GM19463 (cell line): ENCODE data around the gene FHIT.
"Not testable (repeated sequence)": the region's sequence is repeated elsewhere in the genome, so short reads cannot be mapped to it uniquely, and the experiment has no call there.

Source experiments
- ATAC-seq: cut with Tn5 transposase; IDR thresholded peaks from one replicate; pipeline ENCODE4 v1.9.1; 2021; ENCODE audit warnings: mild to moderate bottlenecking, moderate library complexity; ENCODE audit not compliant: unreplicated experiment

The FHIT gene

DNA sequence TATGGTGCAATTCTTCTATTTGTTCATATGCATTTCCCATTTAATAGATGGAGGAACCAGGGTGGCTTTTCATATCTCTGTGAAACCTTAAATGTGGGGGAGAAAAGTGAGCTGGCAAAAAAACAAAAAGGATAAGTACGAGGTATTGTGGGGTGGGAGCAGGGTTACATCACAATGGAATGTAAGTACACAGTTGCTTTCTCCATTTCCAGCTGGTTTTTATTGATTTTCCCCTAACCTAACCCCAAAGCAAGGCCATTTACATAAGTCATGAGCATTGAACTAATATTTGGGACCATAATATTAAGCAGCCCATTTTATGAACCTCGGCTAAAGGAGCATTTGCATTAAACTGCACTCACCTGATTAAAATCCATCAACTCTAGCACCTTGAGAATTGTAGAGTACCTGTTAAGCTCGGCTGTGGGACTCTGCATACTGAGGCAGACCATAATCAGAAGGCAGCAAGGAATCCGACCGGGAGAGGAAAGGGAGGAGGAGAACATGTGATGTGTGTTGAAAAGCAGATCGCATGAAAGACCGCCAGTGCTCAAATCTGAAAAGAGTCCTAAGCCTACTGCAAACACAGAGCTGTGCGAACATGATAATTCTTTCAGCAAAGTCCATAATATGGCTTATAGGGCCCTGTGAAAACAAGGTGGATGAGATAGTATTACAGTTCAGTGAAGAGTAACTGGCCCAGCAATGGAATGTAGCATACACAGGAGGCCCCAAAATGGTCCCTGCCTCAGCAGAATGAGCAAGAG is 513.4 kb downstream of the FHIT start:
- ATAC-seq = no peak

DNA sequence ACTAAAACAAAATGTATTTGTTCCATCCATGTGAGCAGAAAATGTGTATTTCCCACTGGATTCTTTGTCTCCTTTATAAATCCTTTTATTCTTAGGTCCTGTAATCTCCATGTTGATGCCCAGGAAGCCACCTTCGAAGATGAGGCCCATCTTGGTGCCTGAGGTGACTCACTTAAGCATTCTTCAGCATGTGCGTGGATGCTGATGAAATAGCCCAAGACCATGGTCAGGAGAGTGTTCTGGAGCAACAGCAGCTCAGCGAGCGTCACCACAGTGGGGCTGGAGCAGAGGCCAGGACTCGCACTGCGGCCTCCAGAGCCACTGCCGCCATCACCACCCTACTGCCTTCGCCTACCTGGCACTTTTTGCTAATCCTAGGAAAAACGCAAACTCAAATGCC is 520.9 kb downstream of the FHIT start:
- ATAC-seq = no peak

DNA sequence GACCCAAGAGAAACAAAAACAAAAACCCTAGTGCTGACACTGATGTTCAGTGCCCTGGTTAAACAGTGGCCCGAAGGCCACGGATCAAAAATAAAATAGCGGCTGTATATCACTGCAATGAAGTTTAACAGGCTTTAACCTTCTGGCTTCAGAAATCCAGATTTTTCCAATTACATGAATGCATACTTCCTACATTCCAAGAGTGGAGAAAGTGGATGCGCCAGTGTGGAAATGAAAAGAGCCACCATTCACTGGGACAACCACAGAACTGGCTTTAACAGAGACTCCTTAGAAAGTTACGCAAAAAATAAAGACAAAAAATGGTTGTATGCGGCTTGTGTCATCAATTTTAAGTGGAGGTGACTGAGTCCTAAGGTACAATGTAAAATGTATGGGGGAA is 522.2 kb downstream of the FHIT start:
- no peak for ATAC-seq

DNA sequence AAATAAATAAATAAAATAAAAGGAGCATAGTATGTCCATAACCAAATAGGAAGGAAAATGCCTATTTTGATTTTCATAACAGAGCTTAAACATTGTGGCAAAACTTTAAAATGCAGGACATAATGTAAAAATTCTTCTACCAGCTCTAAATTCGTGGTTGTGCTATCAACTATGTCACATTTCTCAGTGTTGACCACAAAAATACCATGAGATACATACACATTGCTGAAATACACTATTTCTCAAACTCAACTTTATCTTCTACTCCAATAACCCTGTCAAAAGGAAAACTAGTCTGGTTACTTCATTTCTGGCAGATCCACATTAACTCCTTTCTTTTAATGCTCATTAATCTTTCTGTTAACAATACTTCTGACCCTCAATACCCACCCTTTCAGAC is 523.2 kb downstream of the FHIT start:
- no peak for ATAC-seq

DNA sequence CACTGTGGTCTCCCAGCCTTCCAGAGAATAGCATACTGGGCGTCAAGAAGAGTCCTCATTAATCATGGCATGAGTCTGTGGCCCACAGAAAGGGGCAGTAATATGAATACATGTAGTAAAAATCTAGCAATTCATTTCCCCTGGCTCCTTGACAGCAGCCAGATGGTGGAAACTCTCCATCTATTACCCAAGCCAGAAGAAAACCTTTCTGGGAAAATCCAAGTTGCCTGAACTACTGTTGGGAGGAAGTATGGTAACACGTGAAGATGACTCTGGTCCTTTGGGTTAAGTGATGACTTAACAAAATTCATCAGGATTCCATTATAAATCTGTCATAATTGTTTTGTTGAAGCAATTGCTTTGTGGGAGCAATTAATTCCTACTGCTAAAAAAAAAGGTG is 530.5 kb downstream of the FHIT start:
- no peak for ATAC-seq

DNA sequence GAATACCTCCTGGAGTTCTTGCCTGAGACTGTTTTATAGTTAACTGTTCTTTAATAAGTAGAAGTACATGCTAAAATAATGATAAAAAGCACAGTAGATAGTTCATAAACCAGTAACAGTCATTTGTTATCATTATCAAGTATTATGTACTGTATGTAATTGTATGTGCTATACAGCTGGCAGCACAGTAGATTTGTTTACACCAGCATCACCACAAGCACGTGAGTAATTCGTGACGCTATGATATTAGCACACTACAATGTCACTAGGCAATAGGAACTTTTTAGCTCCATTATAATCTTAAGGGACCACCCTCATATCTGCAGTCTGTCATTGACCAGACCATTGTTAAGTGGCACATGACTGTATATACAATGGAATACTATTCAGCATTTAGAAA is 534.7 kb downstream of the FHIT start:
- ATAC-seq = no peak

DNA sequence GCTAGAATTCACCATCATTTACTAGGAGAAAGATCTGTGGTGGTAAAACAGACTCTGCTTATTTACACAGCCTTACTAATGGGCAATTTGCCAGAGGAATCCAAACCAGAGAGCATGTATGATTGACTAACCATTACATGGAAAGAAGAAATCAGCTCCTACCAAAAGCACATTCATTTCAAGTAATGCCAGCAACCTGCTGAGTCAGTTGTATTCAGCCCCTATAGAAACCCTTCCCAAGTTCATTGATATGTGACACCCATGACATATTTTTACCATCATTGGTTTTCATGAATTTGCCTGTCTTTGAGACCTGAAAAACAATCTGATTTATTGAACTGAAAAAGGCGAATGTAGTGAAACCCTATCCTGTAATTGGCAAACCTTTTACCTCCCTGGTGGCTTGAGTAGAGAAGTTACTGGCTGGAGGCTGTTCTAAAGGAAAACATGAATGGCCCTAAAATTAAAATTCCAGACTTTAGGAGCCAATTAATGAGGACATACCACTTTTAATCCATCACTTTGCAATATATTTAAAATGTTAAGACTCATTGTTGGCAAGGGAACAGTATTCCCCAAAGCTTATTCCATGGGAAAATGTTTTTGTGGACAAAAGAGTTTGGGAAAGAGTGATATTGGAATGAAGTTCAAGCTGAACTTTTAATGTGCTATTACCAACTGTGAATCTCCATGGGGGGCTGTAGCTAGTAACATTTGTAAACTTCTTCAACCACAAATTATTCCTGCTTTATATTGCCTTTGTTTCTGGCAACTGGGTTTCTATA is 542.9 kb downstream of the FHIT start:
- no peak for ATAC-seq

DNA sequence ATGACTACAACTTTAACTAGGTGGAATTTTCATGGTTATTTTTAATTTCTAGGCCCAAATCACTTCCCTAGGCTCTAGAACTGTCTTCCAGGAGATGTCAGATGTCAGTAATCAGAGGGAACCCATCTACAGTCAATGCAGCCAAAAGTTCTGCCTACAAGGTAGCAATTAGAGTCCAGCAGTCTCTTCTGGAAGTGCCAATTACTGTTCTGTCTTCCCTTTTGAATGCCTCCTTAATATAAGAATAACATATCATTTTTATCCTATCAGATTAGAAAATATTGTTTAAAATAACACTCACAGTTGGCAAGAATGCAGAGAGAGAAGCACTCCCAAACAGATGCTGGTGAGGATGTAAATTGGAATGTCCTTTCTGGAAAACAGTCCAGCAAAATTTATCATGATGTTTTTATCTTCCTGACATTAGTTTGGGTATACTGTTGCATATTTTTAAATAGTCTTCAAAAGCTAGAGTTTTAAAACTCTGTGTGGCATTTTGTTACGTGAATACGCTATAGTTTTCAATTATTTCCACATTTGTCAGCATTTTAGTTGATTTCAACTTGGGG is 543.7 kb downstream of the FHIT start:
- no peak for ATAC-seq

DNA sequence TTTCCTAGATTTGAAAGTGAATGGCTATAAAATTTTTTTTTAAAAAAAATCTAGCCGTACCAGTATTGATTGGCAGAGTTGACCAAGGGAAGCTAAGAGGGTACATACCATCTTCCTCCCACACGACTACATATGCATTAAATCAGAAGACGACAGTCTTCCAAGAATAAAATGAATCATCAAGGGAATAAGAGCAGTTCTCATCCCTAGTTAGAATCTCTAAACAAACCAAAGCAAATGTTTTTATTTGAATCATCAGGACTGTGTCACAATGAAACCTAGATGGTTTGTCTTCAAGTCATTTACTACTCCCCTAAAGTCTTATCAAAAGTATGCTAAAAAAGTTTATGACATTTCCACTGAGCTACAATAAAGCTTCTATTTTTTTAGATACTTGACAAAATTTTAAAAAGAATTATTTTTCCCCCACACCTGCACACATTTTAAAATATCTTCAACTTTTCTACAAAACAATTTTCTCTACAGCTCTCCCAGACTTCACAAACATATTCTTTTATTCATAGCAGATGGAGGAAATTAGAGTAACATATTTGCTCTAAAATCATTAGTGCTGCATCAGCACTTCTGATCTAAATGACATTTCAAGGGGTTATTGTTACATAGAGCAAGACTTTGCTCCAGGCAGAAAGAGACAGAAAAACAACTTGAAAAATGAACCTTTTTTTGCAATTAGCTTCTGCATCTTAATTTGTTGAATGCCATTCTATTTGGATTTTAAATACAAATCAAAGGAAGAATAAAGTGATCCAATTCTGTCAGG is 547.1 kb downstream of the FHIT start:
- ATAC-seq = no peak

DNA sequence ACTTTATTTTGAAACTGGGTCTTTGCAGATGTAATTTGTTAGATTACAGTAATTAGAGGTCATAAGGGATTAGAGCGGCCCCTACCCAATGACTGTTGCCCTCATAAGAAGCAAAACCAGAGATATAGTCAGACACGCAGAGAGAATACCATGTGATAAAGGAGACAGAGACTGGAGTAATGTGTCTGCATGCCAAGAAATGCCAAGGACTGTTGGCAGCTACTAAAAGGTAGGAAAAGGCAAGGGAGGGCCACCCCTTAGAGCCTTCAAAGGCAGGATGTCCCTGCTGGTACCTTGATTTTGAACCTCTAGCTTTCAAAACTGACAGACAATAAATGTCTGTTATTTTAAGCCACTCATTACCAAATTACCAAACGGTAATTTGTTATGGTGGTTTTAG is 548.2 kb downstream of the FHIT start:
- ATAC-seq = no peak

DNA sequence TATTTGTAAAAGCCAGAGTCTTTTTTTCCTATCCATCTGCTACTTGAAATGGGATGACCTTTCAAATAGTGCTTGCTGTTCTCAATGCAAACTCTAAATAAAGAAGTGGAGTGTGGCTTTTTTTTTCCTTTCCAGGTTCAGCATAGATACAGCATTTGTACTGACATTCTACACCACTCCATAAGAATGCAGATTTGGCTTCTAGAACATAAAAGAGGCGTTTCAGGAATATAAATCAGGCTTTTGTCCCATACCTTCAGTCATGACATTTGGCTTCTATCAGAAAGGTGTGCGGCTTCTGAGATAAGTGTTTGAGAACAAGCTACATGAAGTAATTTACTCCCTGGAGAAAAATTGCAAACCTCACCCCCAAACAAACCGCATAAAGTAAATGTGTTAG is 553.1 kb downstream of the FHIT start:
- ATAC-seq = no peak

DNA sequence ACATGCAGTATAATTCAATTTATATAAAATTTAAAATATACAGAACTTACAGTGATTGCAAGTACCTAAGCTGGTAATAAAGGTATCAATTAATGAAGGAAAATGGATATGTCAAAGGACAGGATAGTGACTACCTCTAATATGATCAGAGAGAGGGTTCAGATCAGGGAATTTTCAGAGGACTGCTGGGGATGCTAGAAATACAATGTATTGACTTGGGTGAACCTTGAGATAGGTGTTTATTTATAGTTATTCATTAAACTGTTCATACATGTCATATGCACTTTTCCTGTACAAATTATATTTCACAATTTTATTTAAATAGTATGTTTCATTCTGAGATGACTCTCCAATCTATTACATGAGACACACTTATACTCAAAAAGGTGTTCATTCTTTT is 554.1 kb downstream of the FHIT start:
- no peak for ATAC-seq

DNA sequence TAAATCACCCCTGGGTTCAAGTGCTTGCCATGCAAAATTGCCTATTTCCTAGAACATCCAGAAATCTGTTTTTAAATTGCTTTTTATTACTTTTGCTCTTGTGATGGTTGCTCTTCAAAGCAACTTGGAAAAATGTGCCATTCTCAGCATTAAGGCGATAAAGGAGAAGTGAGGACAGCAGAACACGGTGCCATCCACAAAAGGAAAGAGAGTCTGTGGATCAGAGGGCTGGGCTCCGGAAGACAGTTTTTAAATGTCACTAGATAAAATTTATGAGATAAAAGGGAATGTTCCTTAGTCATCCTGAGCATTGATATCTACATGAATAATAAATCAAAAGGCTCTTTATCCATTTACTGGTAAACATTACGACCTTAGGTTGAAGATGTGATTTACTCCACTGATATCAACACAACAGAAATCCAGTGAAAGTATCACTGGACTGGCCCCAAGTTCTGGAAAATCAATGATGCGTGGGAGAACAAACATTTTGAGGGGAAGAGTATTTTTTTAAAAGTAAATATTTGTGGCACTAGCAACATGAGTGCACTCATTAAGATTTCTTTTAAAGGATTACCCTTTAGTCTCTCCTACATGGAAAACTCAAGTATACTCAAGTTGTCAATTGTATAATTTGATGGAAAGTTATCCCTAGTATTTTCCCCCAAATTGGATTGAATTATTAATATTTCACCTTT is 554.7 kb downstream of the FHIT start:
- no peak for ATAC-seq

DNA sequence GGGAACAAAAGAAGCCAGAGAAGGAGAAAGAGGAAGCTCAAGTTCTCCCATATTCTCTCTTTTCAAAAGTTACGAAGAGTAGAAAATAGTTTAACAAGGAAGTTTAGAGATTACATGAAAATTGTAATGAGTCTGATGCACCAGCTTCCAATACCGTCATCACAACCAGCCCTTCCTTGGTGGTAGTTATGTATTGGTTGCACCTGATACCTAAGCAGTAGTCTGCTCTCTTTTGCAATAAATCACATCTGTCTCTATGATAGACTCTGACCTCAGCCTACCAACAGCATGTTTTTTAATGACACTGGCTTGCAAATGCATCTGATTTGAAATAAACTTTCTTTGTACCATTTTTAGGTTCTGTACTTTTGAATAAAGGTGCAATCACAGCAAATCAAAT is 575.8 kb downstream of the FHIT start:
- no peak for ATAC-seq

DNA sequence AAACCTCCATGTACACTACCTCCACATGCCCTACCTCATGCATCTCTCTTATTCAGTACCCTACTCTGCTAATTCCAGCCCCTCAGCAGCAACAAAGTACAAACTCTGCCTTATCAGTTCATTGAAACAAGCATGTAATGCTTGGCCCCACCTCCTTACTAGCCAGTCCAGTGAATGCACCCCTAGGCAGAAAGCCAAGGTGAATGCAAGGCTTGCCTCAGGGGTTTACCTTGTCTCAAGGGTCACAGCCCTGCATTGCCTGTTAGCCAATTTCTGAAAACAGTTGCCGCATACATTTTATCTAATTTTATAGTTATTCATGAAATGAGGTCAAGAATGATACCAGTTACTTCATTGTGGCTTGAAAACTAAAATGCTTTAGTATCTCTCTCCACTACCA is 576.4 kb downstream of the FHIT start:
- no peak for ATAC-seq

DNA sequence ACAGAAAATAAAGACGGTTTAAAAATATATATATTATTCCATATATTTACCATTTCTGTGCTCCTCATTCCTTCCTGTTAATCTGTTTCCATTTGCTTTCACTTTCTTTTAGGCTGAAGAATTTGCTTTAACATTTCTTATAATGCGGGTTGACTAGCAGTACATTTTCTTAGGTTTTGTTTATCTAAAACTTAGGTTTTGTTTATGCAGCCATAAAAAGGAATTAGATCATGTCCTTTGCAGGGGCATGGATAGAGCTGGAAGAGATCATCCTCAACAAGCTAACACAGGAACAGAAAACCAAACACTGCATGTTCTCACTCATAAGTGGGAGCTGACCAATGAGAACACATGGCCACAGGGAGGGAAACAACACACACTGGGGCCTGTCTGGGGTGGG is 578.1 kb downstream of the FHIT start:
- ATAC-seq = no peak

DNA sequence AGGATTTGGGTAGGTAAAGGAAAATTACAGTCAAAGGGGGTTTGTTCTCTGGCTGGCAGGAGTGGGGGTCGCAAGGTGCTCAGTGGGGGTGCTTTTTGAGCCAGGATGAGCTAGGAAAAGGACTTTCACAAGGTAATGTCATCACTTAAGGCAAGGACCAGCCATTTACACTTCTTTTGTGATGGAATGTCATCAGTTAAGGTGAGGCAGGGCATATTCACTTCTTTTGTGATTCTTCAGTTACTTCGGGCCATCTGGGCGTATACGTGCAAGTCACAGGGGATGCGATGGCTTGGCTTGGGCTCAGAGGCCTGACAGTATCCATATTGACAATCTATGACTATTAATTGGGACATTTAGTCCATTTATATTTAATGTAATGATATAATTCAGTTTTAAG is 578.9 kb downstream of the FHIT start:
- not testable (repeated sequence) for ATAC-seq

DNA sequence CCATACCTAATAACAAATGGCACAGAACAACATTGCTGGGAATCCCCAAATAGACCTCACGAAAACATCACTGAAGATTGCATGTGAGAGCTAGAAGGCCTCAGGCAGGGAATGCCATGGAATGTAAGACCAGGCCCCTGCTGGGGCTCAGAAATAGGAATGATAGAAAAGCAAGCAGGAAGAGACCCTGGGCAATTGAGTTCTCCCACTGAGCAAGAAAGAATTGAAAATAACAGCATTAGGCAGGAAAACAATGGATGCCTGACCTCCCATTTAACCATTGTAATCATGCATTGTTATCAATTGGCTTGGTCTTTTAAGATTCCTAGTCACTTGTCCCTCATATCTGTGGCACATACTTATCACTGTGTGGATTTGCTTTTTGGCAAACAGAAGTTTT is 581.6 kb downstream of the FHIT start:
- no peak for ATAC-seq

DNA sequence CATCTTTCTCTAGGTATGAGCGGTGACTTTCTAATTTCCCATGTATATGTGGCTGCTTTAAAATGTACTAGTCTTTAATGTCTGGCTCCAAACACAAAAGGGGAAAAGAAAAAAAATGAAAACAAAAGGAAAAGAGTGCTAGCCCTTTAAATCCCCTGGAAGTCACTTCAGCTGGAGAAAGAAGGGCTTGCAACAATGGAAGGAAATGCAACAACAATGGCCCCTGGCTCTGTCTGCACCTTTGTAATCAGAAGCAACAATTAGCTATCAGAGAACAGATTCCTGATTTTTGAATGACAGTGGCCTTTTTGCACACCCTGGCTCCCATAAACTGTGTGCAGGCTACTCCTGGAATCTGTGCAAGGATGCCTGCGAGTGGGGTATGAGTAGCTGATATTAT is 591.2 kb downstream of the FHIT start:
- no peak for ATAC-seq

DNA sequence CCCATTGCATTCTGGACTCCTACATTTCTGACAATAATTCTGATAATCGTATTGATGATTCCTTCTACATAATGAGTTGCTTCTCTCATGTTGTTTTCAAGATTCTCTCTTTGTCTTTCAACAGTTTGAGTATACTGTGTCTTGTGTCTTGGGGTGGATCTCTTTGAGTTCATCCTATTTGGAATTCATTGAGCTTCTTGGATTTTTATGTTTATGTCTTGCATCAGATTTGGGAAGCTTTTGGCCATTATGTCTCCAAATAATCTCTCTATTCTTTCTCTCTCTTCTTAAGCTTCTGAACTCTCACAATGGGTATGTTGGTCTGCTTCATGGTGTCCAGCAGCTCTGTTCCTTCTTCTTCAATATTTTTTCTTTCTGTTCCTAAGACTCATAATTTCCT is 592.2 kb downstream of the FHIT start:
- ATAC-seq = no peak

DNA sequence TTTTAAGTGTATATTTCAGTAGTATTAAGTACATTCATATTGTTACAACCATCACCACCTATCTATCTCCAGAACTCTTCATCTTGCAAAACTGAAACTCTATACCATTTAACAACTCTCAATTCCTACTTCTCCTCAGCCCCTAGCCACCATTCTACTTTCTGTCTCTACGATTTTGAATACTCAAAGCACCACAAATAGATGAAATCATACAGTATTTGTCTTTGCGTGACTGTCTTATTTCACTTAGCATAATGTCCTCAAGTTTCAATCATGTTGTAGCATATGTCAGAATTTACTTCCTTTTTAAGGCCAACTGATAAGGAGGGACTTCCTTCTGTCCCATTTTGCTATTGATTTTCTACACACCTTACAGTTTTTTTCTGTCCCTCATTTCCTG is 593.3 kb downstream of the FHIT start:
- ATAC-seq = peak; percentile 88
